Measurements from ENCODE around the gene MECP2. TPM values are rescaled to one million over a fixed set of nuclear protein-coding genes. Genes with fewer than 3 reads are reported as not detected.
"Not testable (repeated sequence)": the region's sequence is repeated elsewhere in the genome, so short reads cannot be mapped to it uniquely, and the experiment has no call there.

Gene MECP2
- total RNA-seq, 1 donor from 2014 or later: 65.7 TPM

DNA sequence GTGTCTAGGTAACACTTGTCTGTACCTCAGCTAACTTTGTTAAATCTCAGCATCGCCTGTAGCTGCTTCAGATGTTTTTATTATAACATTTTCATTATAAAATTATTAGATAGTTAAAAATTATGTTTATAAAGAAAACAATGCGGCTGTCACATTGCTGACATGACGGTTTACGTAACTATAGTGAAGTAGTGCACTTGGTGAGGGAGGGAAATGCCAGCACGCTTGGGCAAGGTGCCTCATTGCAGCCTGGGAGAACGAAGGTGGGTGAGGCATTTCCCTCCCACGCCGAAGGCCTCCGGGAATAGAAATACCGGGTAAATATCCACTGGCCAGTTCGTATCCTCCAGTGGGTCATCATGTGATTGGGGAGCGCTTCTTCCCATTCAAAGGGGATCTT is 109.0 kb downstream of the MECP2 start:
- Histone ChIP-seq H3K27ac (no peak overlapping the region), H3K36me3 (no peaks in the 10 kb centered on the region), H3K4me1 (no peaks in the 10 kb centered on the region), H3K27me3 (no peaks in the 10 kb centered on the region), H3K4me3 (no peak overlapping the region), H3K9me3 (no peaks in the 10 kb centered on the region)
- DNase-seq (ENCODE audit: low spot score in 2 of 2): no peak
- TF ChIP-seq, protein P1, sequence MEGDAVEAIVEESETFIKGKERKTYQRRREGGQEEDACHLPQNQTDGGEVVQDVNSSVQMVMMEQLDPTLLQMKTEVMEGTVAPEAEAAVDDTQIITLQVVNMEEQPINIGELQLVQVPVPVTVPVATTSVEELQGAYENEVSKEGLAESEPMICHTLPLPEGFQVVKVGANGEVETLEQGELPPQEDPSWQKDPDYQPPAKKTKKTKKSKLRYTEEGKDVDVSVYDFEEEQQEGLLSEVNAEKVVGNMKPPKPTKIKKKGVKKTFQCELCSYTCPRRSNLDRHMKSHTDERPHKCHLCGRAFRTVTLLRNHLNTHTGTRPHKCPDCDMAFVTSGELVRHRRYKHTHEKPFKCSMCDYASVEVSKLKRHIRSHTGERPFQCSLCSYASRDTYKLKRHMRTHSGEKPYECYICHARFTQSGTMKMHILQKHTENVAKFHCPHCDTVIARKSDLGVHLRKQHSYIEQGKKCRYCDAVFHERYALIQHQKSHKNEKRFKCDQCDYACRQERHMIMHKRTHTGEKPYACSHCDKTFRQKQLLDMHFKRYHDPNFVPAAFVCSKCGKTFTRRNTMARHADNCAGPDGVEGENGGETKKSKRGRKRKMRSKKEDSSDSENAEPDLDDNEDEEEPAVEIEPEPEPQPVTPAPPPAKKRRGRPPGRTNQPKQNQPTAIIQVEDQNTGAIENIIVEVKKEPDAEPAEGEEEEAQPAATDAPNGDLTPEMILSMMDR (IDR thresholded peaks at IDR 0.05): no peak
- intact Hi-C loops (cut with DNase I): no loop called here

- no peak for DNase-seq (ENCODE audit: low spot score in 2 of 2)
- H3K4me3 ChIP-seq: no peak overlapping the region
- H3K9me3 ChIP-seq: no peaks in the 10 kb centered on the region
- H3K27ac ChIP-seq: peak overlapping the region in 1 of 2 donors; percentile 70
- intact Hi-C loops (cut with DNase I): no loop called here
- TF ChIP-seq, protein P1 (IDR thresholded peaks at IDR 0.05): no peak
- no peaks in the 10 kb centered on the region for H3K36me3 ChIP-seq
- H3K27me3 ChIP-seq: no peaks in the 10 kb centered on the region
- H3K4me1 ChIP-seq: no peaks in the 10 kb centered on the region
Observed at GRCh38 chrX:153984351-153985178, 113.0 kb downstream of the MECP2 start.

DNA sequence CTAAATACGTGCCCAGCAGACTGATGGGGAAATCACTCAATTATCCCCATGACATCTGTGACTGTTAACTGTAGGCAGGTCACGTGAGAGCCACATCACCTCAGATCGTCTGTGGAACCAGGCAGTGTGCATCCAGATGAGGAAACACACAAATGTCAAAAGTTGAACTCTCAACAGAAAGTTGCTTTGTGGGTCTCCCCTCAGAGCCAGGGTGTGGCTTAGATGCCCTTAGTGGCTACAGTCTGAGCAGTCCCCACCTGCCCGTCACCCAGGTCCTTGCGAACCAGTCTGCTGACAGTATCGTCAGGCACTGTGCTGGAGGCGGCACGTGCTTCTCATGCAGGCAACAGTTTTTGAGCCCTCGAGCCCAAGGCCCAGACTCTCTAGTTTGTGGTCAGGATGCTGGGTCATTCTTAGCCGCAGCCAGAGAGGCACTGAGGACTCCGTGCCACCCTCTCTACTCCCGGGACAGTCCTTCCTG is 114.2 kb downstream of the MECP2 start:
- H3K27me3 ChIP-seq: no peaks in the 10 kb centered on the region

GRCh38 chrX:153981771-153982533 is 115.6 kb downstream of the MECP2 start:
- H3K36me3 ChIP-seq: no peaks in the 10 kb centered on the region
- no peak overlapping the region for H3K27ac ChIP-seq

More for the DNA sequence above, 114.2 kb downstream of the MECP2 start:
- Histone ChIP-seq H3K4me3 (no peak overlapping the region), H3K9me3 (no peaks in the 10 kb centered on the region), H3K36me3 (no peaks in the 10 kb centered on the region), H3K4me1 (no peaks in the 10 kb centered on the region), H3K27ac (no peak overlapping the region)
- TF ChIP-seq, protein P1 (IDR thresholded peaks at IDR 0.05): no peak
- DNase-seq (ENCODE audit: low spot score in 2 of 2): no peak
- intact Hi-C loops (cut with DNase I): no loop called here

GRCh38 chrX:153981231-153981630 is 116.3 kb downstream of the MECP2 start:
- H3K4me3 ChIP-seq: no peak overlapping the region
- TF ChIP-seq, protein P1 (IDR thresholded peaks at IDR 0.05): no peak
- H3K36me3 ChIP-seq: no peaks in the 10 kb centered on the region
- H3K9me3 ChIP-seq: no peaks in the 10 kb centered on the region
- H3K27ac ChIP-seq: no peak overlapping the region
- H3K4me1 ChIP-seq: no peaks in the 10 kb centered on the region
- DNase-seq (ENCODE audit: low spot score in 2 of 2): no peak
- intact Hi-C loops (cut with DNase I): no loop called here
- H3K27me3 ChIP-seq: no peaks in the 10 kb centered on the region

More at GRCh38 chrX:153981771-153982533, 115.6 kb downstream of the MECP2 start:
- TF ChIP-seq, protein P1 (IDR thresholded peaks at IDR 0.05): no peak
- H3K9me3 ChIP-seq: no peaks in the 10 kb centered on the region
- H3K4me3 ChIP-seq: no peak overlapping the region
- H3K4me1 ChIP-seq: no peaks in the 10 kb centered on the region
- DNase-seq (ENCODE audit: low spot score in 2 of 2): no peak
- H3K27me3 ChIP-seq: no peaks in the 10 kb centered on the region
- intact Hi-C loops (cut with DNase I): no loop called here

GRCh38 chrX:153980394-153980793 is 117.1 kb downstream of the MECP2 start:
- intact Hi-C loops (cut with DNase I); DNase-seq (ENCODE audit: low spot score in 2 of 2); H3K4me1 ChIP-seq; H3K27me3 ChIP-seq; H3K36me3 ChIP-seq; H3K4me3 ChIP-seq; H3K9me3 ChIP-seq; H3K27ac ChIP-seq: not testable (repeated sequence)
